Activated naive CD8-positive, alpha-beta T cell treated with anti-CD3 and anti-CD28 coated beads for 36 hours (primary cell): Measurements from ENCODE around the gene SH2D1B. TPM values are rescaled to one million over a fixed set of nuclear protein-coding genes. Genes with fewer than 3 reads are reported as not detected.

Experiments
- DNase-seq: peaks from one replicate; pipeline ENCODE4 v3.0.0; 2021
- H3K27ac Mint-ChIP-seq: one replicate; pipeline ENCODE4 v1.8.0; 2022; ENCODE audit warnings: mild to moderate bottlenecking, moderate library complexity, mixed read lengths
- H3K27me3 Mint-ChIP-seq: one replicate; pipeline ENCODE4 v1.8.0; 2022; ENCODE audit warnings: mild to moderate bottlenecking, mixed read lengths
- H3K36me3 Mint-ChIP-seq: one replicate; pipeline ENCODE4 v1.8.0; 2021; ENCODE audit warnings: mild to moderate bottlenecking, mixed read lengths
- H3K4me1 Mint-ChIP-seq: one replicate; pipeline ENCODE4 v1.8.0; 2021; ENCODE audit warnings: mixed read lengths
- H3K4me3 Mint-ChIP-seq: one replicate; pipeline ENCODE4 v1.8.0; 2022; ENCODE audit warnings: mild to moderate bottlenecking, moderate library complexity, mixed read lengths
- H3K9me3 Mint-ChIP-seq: one replicate; pipeline ENCODE4 v1.8.0; 2022; ENCODE audit warnings: mixed read lengths
- total RNA-seq, 2 experiments: library from RNA; stranded (reverse); gene quantifications; one replicate each; pipeline ENCODE4 v1.2.3, GENCODE V29; 2021

The SH2D1B gene
- total RNA-seq, 2 experiments from 2014 or later, result not detected

DNA sequence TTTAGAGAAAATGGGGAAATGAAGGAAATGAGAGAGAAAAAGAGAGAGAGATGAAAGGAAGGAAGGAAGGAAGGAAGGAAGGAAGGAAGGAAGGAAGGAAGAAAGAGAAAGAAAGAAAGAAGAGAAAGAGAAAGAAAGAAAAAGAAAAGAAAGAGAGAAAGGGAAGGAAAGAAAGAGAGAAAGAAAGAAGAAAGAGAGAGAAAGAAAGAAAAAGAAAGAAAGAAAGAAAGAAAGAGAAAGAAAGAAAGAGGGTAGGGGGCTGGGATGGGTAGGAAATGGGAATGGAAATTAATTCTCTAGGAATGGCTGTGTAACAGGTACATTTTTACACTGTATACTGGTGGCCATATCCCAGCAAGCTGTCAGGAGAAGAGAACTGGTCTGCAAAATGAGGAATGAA is 4.3 kb upstream of the SH2D1B start:
- Mint-ChIP-seq H3K36me3 (no peaks in the 10 kb centered on the region), H3K27me3 (peaks cover 29% of the 10 kb centered on the region), H3K4me3 (no peak overlapping the region), H3K4me1 (no peaks in the 10 kb centered on the region), H3K27ac (no peak overlapping the region), H3K9me3 (no peaks in the 10 kb centered on the region)
- no peak for DNase-seq

- Mint-ChIP-seq H3K27ac (no peak overlapping the region), H3K27me3 (peaks cover 14% of the 10 kb centered on the region), H3K36me3 (no peaks in the 10 kb centered on the region), H3K9me3 (no peaks in the 10 kb centered on the region), H3K4me1 (no peaks in the 10 kb centered on the region), H3K4me3 (no peak overlapping the region)
- DNase-seq, result no peak
Observed at GRCh38 chr1:162407539-162407938, 4.4 kb downstream of the SH2D1B start.

DNA sequence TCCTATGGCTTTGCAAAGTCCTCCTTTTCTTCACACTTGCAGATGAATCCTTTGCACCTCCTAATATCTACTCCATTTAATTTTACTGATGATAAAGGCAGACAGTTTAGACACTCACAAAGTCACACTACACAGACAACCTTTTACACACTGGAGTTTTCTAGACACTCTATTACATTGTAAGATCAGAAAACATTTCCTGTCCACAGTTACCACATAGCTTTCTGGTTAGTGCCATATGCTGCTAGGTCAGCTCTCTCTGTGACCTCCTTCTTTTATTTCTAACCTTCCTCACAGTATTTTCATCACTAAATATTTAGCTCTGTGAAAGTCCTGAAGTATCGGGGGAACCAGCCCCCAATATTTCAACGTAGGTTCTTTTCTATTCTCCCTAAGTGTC is 5.1 kb downstream of the SH2D1B start:
- DNase-seq, result no peak
- Mint-ChIP-seq H3K27me3 (peaks cover 17% of the 10 kb centered on the region), H3K9me3 (no peaks in the 10 kb centered on the region), H3K4me3 (no peak overlapping the region), H3K27ac (no peak overlapping the region), H3K36me3 (no peaks in the 10 kb centered on the region), H3K4me1 (no peaks in the 10 kb centered on the region)

DNA sequence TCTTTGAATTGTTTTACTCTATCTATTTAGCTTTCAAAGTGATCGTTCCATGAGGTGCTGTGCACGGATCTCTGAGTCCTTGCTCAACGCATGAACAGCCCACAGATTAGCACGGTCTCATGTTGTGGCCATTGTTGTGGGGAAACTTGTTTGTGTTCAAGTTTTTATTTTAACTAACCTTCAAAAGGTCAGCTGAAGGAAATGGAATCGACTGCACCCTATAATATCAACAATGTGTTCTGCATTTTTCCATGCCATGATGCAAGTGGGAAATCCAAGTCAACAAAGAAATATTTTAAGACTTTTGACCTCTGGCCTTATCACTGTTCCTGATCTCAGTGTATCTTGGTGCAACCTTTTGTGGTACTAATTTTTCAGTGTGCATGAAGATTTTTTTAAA is 6.1 kb downstream of the SH2D1B start:
- Mint-ChIP-seq H3K9me3 (no peaks in the 10 kb centered on the region), H3K4me3 (no peak overlapping the region), H3K27me3 (peaks cover 14% of the 10 kb centered on the region), H3K4me1 (no peaks in the 10 kb centered on the region), H3K36me3 (no peaks in the 10 kb centered on the region), H3K27ac (no peak overlapping the region)
- DNase-seq, result no peak

GRCh38 chr1:162404550-162405160 is 7.3 kb downstream of the SH2D1B start:
- no peaks in the 10 kb centered on the region for H3K9me3 Mint-ChIP-seq
- no peaks in the 10 kb centered on the region for H3K36me3 Mint-ChIP-seq
- peaks cover 14% of the 10 kb centered on the region for H3K27me3 Mint-ChIP-seq
- H3K4me3 Mint-ChIP-seq, result no peak overlapping the region
- no peak for DNase-seq
- H3K4me1 Mint-ChIP-seq, result no peaks in the 10 kb centered on the region
- no peak overlapping the region for H3K27ac Mint-ChIP-seq

- Mint-ChIP-seq H3K4me1 (no peaks in the 10 kb centered on the region), H3K27me3 (peaks cover 32% of the 10 kb centered on the region), H3K36me3 (no peaks in the 10 kb centered on the region), H3K9me3 (no peaks in the 10 kb centered on the region), H3K27ac (no peak overlapping the region), H3K4me3 (no peak overlapping the region)
- no peak for DNase-seq
Observed at GRCh38 chr1:162400790-162401355, 11.1 kb downstream of the SH2D1B start.

DNA sequence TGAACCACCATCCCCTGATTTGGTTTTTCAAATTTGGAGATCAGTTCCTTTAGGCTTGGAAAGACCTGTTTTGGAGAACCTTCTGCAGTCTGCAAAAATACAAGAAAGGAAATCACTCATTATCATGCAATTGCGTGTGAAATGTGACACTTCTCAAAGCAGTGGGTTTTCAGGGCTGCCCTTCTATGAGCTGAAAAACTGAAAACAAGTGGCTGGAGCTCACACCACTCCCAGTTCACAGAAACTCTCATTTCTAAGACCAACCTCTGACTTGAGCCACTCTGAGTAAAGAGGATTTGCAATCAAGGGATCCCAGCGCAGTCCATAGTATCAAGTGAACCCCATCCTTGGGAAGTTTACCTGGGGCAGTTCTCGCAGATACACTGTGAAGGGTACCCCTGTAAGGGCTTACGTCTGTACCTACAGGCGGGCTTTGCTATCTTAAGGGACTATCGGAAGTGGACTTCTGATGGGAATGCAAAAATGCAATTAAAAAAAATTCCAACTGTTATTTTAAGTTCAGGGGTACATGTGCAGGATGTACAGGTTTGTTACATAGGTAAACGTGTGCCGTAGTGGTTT is 12.8 kb downstream of the SH2D1B start:
- Mint-ChIP-seq H3K4me3 (no peak overlapping the region), H3K36me3 (no peaks in the 10 kb centered on the region), H3K9me3 (no peaks in the 10 kb centered on the region), H3K4me1 (no peaks in the 10 kb centered on the region), H3K27ac (no peak overlapping the region), H3K27me3 (peaks cover 33% of the 10 kb centered on the region)
- no peak for DNase-seq

- H3K36me3 Mint-ChIP-seq, result no peaks in the 10 kb centered on the region
- no peaks in the 10 kb centered on the region for H3K9me3 Mint-ChIP-seq
- no peak for DNase-seq
- no peak overlapping the region for H3K4me3 Mint-ChIP-seq
- H3K4me1 Mint-ChIP-seq, result no peaks in the 10 kb centered on the region
- H3K27me3 Mint-ChIP-seq, result peaks cover 37% of the 10 kb centered on the region
- no peak overlapping the region for H3K27ac Mint-ChIP-seq
Observed at GRCh38 chr1:162397943-162398560, 13.9 kb downstream of the SH2D1B start.

GRCh38 chr1:162397039-162397448 is 14.9 kb downstream of the SH2D1B start:
- no peak overlapping the region for H3K4me3 Mint-ChIP-seq
- DNase-seq, result no peak
- no peaks in the 10 kb centered on the region for H3K4me1 Mint-ChIP-seq
- peaks cover 36% of the 10 kb centered on the region for H3K27me3 Mint-ChIP-seq
- no peak overlapping the region for H3K27ac Mint-ChIP-seq
- no peaks in the 10 kb centered on the region for H3K36me3 Mint-ChIP-seq
- H3K9me3 Mint-ChIP-seq, result no peaks in the 10 kb centered on the region

DNA sequence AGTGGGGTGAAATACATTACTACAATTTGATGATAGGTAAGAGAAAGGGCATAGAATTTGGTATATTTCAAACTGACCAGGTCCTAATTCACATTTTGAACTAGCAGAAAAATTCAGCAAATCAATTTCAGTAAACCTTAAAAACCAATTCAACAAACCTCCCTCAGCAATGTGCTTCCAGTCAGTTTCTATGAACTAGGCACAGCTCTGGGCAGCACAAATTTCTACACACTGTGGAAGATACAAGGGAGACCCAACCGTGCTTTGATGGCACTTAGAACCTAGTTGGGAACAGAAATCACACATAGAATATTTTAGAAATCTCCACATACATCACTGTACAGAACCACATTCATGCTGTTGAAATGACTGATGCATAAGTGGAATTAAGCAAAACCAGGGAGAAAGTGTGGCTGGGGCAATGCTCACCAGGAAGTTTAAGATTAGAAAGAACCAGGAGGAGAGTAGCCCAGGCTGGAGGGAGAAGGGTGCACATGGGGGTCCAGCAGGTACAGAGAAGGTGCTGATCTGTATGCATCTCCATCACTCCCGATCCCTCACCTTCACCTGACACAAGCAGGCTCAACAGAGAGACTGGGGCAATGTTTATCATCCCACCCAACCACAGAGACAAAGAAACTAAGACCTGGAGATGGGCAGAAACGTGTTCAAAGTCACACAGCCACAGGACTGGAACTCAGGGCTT is 15.6 kb downstream of the SH2D1B start:
- Mint-ChIP-seq H3K4me3 (no peak overlapping the region), H3K4me1 (no peaks in the 10 kb centered on the region), H3K36me3 (no peaks in the 10 kb centered on the region), H3K9me3 (no peaks in the 10 kb centered on the region), H3K27me3 (peaks cover 38% of the 10 kb centered on the region), H3K27ac (no peak overlapping the region)
- no peak for DNase-seq

- Mint-ChIP-seq H3K4me3 (no peak overlapping the region), H3K36me3 (no peaks in the 10 kb centered on the region), H3K4me1 (no peaks in the 10 kb centered on the region), H3K9me3 (no peaks in the 10 kb centered on the region), H3K27me3 (peaks cover 36% of the 10 kb centered on the region), H3K27ac (no peak overlapping the region)
- peak; percentile 4 for DNase-seq
Observed at GRCh38 chr1:162391790-162392563, 20.0 kb downstream of the SH2D1B start.

GRCh38 chr1:162390396-162391185 is 21.3 kb downstream of the SH2D1B start:
- Mint-ChIP-seq H3K4me3 (no peak overlapping the region), H3K9me3 (no peaks in the 10 kb centered on the region), H3K4me1 (no peaks in the 10 kb centered on the region), H3K27ac (no peak overlapping the region), H3K27me3 (peaks cover 25% of the 10 kb centered on the region), H3K36me3 (no peaks in the 10 kb centered on the region)
- DNase-seq, result no peak

- DNase-seq, result no peak
- no peak overlapping the region for H3K27ac Mint-ChIP-seq
- H3K4me1 Mint-ChIP-seq, result no peaks in the 10 kb centered on the region
- no peak overlapping the region for H3K4me3 Mint-ChIP-seq
- H3K27me3 Mint-ChIP-seq, result peaks cover 25% of the 10 kb centered on the region
- no peaks in the 10 kb centered on the region for H3K9me3 Mint-ChIP-seq
- H3K36me3 Mint-ChIP-seq, result no peaks in the 10 kb centered on the region
Observed at GRCh38 chr1:162389971-162390370, 22.0 kb downstream of the SH2D1B start.
